HG02943 (cell line): ENCODE results near the gene BCAT1.
"Not testable (repeated sequence)": the region's sequence is repeated elsewhere in the genome, so short reads cannot be mapped to it uniquely, and the experiment has no call there.

Experiments used
- ATAC-seq: cut with Tn5 transposase; IDR thresholded peaks from one replicate; pipeline ENCODE4 v1.9.1; 2021; ENCODE audit warnings: mild to moderate bottlenecking, low read depth, moderate library complexity; ENCODE audit not compliant: unreplicated experiment

BCAT1 gene

DNA sequence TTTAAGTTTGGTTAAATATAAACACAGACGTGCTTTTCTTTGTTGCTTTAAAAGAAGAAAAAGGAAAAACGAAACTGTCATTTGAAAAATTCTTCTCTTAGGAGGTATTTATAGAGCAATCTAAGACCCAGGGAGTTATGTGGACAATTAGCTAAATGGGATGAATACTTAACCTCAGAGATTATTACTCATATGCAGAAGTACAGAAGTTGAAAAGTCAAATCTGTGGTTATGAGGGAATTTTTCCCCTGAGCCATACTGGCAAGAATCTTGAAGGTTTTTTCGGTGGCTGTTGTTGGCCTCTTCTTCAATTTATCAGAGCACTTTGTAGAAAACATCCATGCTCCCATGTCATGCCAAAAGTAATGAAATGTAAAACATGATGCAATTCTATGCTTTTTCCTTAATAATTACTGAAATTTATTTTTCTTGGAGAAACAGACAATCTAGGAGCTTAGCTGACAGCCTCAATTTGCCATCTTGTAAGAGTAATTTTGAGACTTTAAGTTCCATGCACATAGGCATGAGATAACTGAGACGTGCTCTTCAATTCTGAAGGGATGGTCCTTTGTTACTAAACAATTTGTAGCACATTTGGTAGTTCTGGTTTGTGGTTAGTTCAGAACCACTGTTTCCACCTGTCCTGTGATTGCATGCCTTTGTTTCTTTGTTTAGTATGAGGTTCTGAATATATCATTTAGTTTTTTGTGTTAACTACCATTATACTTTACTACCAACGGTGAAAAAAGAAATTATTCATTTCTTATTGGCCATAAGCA lies 126.6 kb downstream of the BCAT1 start:
- ATAC-seq, result peak; percentile 54

DNA sequence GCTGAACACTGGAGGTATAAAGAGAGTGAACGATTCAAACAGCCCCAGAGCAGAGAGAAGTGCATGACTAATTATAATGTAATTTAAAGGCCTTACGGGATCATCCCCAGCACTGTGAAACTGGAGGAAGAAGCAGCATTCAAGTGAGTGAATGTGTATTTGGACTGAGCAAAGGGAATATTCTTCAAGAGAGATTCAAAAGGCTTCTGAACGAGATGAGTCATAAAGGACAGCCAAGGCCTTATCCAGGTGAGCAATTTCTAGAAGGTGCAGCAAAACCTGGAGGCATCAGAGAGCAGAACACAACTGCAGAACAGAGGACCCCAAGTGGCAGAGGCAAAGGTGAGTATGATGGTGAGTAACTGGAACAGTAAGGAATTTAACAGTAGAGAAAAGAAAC lies 127.2 kb downstream of the BCAT1 start:
- ATAC-seq, result peak; percentile 31

- ATAC-seq, result no peak
These were observed 128.0 kb downstream of the BCAT1 start for GRCh38 chr12:24820872-24821271.

DNA sequence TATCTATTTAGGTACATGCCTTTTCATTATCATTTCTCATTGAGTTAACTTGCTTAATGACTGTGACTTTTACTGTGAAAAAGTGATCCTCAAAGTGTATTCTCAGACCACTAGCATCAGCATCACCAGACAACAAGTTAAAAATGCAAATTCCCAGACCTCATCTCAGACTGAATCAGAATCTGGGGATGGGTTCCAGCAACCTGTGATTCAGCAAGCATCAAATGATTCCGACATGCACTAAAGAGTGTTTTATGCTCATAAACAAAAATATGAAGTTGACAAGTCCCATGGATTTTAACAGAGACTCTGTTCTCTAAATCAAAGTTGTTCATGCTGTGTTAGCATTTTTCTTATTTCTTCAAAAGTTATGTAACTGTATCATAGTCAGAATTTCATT lies 130.6 kb downstream of the BCAT1 start:
- ATAC-seq, result no peak

DNA sequence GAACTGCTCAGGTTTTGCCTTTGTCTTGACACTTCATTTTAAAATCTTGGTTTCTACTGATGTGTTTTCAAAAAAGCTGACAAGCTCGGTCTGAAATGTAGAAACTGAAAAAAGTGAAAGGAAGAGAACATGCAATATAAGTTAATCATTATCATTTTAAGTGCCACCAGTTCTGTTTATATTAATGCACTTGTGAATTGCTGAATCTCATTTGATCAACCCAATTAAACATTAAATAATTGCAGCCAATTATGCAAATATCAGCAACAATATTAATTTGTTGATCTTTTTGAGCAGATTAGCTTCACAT lies 133.8 kb downstream of the BCAT1 start:
- peak; percentile 54 for ATAC-seq

DNA sequence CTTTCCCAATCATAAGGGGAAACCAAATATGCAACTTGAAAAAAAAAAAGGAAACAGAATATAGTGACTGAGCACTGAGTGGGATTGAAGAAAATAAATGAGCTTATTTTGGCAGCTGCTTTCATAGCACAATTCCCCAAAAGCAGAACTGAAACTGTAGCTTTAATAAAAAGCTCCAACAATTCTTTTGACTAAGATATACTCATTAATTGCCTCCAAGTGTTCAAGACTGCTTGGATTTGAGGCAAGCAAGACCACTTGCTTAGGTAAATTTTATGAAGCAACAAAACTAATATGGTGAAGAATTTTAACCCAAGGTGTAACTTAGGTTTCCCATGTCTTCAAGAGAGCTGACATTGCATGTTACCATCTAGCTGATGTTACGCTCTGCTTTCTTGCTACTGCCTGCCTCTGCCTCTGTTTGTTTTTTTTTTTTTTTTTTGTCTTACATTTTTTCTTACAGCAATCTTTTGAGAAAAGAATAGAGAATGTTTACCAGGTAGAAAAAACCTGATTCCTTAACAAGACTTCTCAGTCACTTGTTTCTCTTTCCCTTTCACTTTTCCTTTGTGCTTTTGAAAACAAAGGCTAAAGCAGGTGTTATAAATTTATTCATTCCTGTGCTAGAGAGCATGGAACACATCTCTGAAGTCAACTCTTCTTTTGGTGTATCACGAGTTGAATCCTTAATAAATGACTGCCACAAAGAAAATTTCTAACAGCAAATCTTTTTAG lies 134.4 kb downstream of the BCAT1 start:
- ATAC-seq, result peak; percentile 69

- ATAC-seq, result no peak
These were observed 138.5 kb downstream of the BCAT1 start for GRCh38 chr12:24810378-24810777.

GRCh38 chr12:24809306-24809705 lies 139.6 kb downstream of the BCAT1 start:
- ATAC-seq, result not testable (repeated sequence)

DNA sequence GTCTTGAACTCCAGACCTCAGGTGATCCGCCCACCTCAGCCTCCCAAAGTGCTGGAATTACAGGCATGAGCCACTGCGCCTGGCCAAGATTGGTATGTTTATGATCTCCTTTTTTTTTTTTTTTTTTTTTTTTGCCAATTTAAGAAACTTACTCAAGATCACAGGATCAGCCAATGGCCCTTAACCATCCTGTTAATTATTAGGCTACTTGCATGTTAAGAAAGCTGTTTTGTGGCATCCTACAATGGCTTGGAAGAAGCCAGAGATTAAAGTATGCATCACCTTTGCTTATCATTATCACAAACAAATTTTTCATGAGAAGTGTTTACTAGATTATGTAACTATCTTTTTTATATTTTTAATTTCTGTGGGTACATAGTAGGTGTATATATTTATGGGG lies 140.2 kb downstream of the BCAT1 start:
- ATAC-seq, result no peak

- ATAC-seq, result no peak
These were observed 142.5 kb downstream of the BCAT1 start for GRCh38 chr12:24806386-24806785.

- ATAC-seq, result no peak
These were observed 145.3 kb downstream of the BCAT1 start for GRCh38 chr12:24803430-24804245.

GRCh38 chr12:24798335-24798734 lies 150.6 kb downstream of the BCAT1 start:
- ATAC-seq, result peak; percentile 85

- ATAC-seq, result peak; percentile 30
These were observed 151.0 kb downstream of the BCAT1 start for GRCh38 chr12:24797901-24798300.

GRCh38 chr12:24796876-24797275 lies 152.0 kb downstream of the BCAT1 start:
- no peak for ATAC-seq

DNA sequence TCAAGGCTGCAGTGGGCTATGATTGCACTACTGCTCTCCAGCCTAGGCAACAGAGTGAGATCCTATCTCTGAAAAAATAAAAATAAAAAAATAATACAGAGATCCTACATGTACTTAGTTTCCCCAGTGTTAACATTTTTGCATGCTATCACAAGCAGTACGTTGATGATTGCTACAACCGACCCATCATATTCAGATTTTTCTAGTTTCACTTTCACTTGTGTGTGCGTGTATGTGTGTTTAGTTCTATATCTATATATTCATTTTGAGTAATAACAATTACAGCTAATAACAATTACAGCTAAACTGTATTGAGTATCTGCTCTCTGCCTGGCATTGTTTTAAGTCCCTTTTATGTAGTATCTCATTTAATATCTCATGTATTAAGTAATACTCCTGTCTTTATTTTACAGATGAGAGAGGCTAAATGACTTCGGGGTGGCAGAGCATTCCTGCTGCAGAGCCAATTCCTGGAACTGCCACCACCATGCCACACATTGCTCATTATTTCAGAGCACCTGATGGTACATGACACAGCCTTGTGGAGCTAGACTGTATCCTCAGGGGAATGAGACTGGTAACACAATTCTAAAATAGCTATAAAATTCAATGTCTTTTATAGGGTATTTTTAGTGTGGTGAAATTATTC lies 153.1 kb downstream of the BCAT1 start:
- ATAC-seq, result no peak

DNA sequence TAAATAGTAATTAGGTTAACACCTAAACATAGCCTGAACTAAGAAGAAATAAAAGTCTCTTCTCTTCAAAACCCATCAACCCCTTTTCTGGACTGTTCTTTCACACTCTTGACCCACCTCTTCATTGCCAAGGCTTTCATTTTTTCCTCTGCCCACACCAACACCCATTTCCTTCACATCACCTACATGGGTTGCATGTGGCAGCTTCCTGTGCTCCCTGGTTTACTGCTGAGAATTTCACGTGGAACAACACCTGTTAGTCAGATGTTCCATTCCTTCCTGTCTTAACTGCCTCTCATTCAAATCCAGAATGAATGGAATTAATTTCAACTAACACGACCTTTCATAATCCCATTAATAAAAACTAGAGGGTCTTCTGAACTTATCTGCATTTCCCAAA lies 157.3 kb downstream of the BCAT1 start:
- ATAC-seq, result no peak

GRCh38 chr12:24788886-24789285 lies 160.0 kb downstream of the BCAT1 start:
- no peak for ATAC-seq

DNA sequence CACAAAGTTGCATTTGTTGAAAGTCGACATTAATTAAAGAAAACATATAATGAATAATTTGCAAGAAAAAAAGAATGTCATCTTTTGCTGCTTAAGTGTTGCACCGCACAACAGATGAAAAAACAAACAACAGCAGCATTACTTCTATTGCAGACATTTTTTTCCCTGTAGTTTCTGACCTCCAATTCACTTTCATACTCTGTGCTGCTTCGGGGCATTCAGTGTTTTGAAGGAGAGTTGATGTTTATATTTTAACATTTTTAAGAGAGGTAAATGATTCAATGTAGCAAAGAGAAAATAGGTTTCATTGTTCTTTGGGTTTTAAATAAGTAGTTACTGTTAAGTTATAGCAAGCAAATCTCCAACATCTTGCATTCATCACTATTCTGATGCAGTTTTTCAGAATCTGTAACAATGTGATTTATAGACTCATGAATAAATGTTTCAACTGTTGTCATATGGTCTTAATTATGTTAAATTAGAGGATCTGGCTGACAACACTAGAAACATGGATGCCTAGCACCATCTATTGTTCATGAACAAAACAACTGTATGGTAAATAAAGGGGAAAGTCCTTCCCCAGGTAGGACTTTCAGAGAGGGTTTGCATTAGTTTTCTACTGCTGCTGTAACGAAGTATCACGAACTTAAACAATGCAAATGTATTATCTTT lies 168.1 kb downstream of the BCAT1 start:
- ATAC-seq, result no peak

DNA sequence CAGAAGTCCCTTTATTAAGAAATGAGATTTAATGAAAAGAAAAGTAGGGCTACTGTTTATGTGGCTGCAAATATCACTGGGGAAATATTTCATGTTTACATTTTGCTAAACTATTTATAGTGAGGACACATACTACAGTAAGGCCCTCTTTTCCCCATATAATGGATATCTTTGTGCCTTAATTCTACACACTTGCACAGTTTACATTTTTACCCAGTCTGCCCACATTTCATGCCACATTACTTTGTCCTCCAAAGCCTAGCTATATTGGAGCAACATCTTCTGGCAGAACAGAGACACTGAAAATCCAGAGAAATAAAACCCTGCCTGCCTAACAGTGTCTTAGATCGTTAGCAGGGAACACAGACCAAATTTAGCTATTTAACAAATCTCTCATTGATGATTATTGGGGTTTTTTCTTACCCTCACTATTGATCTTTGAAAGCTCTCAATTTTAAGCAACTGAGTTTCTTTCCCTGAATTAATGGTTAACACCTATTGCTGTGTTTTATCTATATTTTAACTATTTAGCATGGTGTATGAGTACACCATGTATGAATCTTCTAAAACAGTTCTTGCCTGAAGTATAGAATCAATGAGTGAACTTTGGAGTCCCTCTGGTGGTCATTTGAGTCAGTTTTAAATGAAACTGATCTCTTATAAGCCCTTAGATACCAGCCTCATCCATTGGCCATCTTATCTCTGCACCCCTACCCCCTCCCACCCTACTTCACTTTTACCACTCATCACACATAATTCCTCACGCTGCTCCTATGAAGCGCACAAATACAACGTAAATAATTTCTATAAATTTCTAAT lies 170.2 kb downstream of the BCAT1 start:
- ATAC-seq, result no peak
